ENCODE data around the gene HECTD4. TPM values are rescaled to one million over a fixed set of nuclear protein-coding genes. Genes with fewer than 3 reads are reported as not detected.

Gene HECTD4
- total RNA-seq, 1 experiment from 2014 or later = 31.2 TPM

- H3K9ac ChIP-seq (ENCODE audit: low read length) = no peak overlapping the region
- H3K27me3 ChIP-seq (ENCODE audit: insufficient read depth, low read length) = no peaks in the 10 kb centered on the region
- no peak overlapping the region for H3K4me3 ChIP-seq (replicated peaks in 1 of 2; ENCODE audit: low read depth in 1 of 2, low read length in 2 of 2)
- H3K79me2 ChIP-seq (ENCODE audit: insufficient read depth, low read length) = no peaks in the 10 kb centered on the region
- H3K9me2 ChIP-seq (ENCODE audit: insufficient read depth) = no peaks in the 10 kb centered on the region
- no TSS peak for BruUV-seq (replicated peaks)
- ATAC-seq (peak; percentile 86), DNase-seq (ENCODE audit: low read depth, low spot score) (peak; percentile 6)
- intact Hi-C loops (cut with micrococcal nuclease) = no loop called here
- CTCF ChIA-PET = interaction anchor here (0.7 to 1.5 kb wide), 3 partner anchors 18 to 316 kb away, joined by 3 to 5 read pairs (median 4); no protein-coding TSS in a partner anchor
- H3K4me2 ChIP-seq (ENCODE audit: low read length) = no peak overlapping the region
- no peaks in the 10 kb centered on the region for H4K20me1 ChIP-seq (ENCODE audit: insufficient read depth)
- H2AFZ ChIP-seq (ENCODE audit: low read depth, low read length, poor library complexity, severe bottlenecking) = no peak overlapping the region
- TF ChIP-seq CTCF (IDR thresholded peaks at IDR 0.05 in 2 of 3, conservative IDR thresholded peaks at IDR 0.05 in 1 of 3; ENCODE audit: borderline replicate concordance in 1 of 3, insufficient read depth in 1 of 3, low read depth in 2 of 3, low read length in 2 of 3) (peak in 2 of 3 experiments; percentile 54 to 57; a peak in 4 of 6 replicates), RAD21 (IDR thresholded peaks at IDR 0.05; ENCODE audit: low read depth) (peak; percentile 29; the same call in 1 of the 2 replicates), ZFX (IDR thresholded peaks at IDR 0.05) (no peak)
- H3K27ac ChIP-seq (ENCODE audit: low read depth, low read length) = no peak overlapping the region
- POLR2A ChIA-PET = no interaction called here
- H3K9me3 ChIP-seq (ENCODE audit: control insufficient read depth in 1 of 2, insufficient read depth in 1 of 2, low read depth in 1 of 2, low read length in 2 of 2) = no peaks in the 10 kb centered on the region
- H3K4me1 ChIP-seq (ENCODE audit: control insufficient read depth in 1 of 2, insufficient read depth in 2 of 2, low read length in 2 of 2) = no peaks in the 10 kb centered on the region
- RAD21 ChIA-PET (ENCODE audit: low non-redundant PET in 1 of 2, low total read pairs in 2 of 2, uncharacterized antibody in 2 of 2, unreplicated experiment in 2 of 2) = no interaction called here
- no peaks in the 10 kb centered on the region; a peak in 1 of 4 replicates for H3K36me3 ChIP-seq (ENCODE audit: control insufficient read depth in 1 of 2, insufficient read depth in 2 of 2, low read length in 2 of 2)
Measured at GRCh38 chr12:112261559-112261958, 120.7 kb downstream of the HECTD4 start.

GRCh38 chr12:112258926-112259325 lies 123.3 kb downstream of the HECTD4 start:
- ATAC-seq = no peak

More at GRCh38 chr12:112258926-112259325, 123.3 kb downstream of the HECTD4 start:
- Histone ChIP-seq H3K4me1 (ENCODE audit: control insufficient read depth in 1 of 2, insufficient read depth in 2 of 2, low read length in 2 of 2) (no peaks in the 10 kb centered on the region), H3K4me2 (ENCODE audit: low read length) (no peak overlapping the region), H3K9me2 (ENCODE audit: insufficient read depth) (no peaks in the 10 kb centered on the region), H3K79me2 (ENCODE audit: insufficient read depth, low read length) (no peaks in the 10 kb centered on the region), H3K27ac (ENCODE audit: low read depth, low read length) (no peak overlapping the region), H2AFZ (ENCODE audit: low read depth, low read length, poor library complexity, severe bottlenecking) (no peak overlapping the region), H3K9me3 (ENCODE audit: control insufficient read depth in 1 of 2, insufficient read depth in 1 of 2, low read depth in 1 of 2, low read length in 2 of 2) (no peaks in the 10 kb centered on the region), H3K27me3 (ENCODE audit: insufficient read depth, low read length) (no peaks in the 10 kb centered on the region), H4K20me1 (ENCODE audit: insufficient read depth) (no peaks in the 10 kb centered on the region), H3K36me3 (ENCODE audit: control insufficient read depth in 1 of 2, insufficient read depth in 2 of 2, low read length in 2 of 2) (peaks cover 4 to 5% of the 10 kb centered on the region in 2 experiments; a peak in 2 of 4 replicates), H3K9ac (ENCODE audit: low read length) (no peak overlapping the region), H3K4me3 (replicated peaks in 1 of 2; ENCODE audit: low read depth in 1 of 2, low read length in 2 of 2) (no peak overlapping the region)
- no peak for DNase-seq (ENCODE audit: low read depth, low spot score)
- no TSS peak for BruUV-seq (replicated peaks)
- ChIA-PET CTCF (no interaction called here), RAD21 (ENCODE audit: low non-redundant PET in 1 of 2, low total read pairs in 2 of 2, uncharacterized antibody in 2 of 2, unreplicated experiment in 2 of 2) (no interaction called here), POLR2A (no interaction called here)
- TF ChIP-seq JUND (IDR thresholded peaks at IDR 0.05) (no peak), EZH2 (IDR thresholded peaks at IDR 0.05) (no peak), ZBTB33 (IDR thresholded peaks at IDR 0.05; ENCODE audit: extremely low read depth, insufficient replicate concordance, low read length) (no peak), SP1 (IDR thresholded peaks at IDR 0.05; ENCODE audit: low read depth) (no peak), YY1 (IDR thresholded peaks at IDR 0.05; ENCODE audit: extremely low read depth, insufficient replicate concordance, low read depth, low read length) (no peak), MAX (IDR thresholded peaks at IDR 0.05) (no peak), EZH2phosphoT487 (IDR thresholded peaks at IDR 0.05; ENCODE audit: borderline replicate concordance) (no peak), RAD21 (IDR thresholded peaks at IDR 0.05; ENCODE audit: low read depth) (no peak), CEBPB (IDR thresholded peaks at IDR 0.05; ENCODE audit: low read depth) (no peak)
- intact Hi-C loops (cut with micrococcal nuclease) = no loop called here
